ENCODE measurements around the gene CNEP1R1. TPM values are rescaled to one million over a fixed set of nuclear protein-coding genes. Genes with fewer than 3 reads are reported as not detected.

Gene CNEP1R1
- total and polyA plus RNA-seq, 2 of the 8 experiments (the other 6 are each of a cell fraction or from before 2014, with no cell fraction given) = 10.6 to 13.6 TPM

GRCh38 chr16:50025537-50025931 is 509 bp downstream of the CNEP1R1 start (continued):
- TF ChIP-seq CHD7 (IDR thresholded peaks at IDR 0.05; ENCODE audit: insufficient replicate concordance, low read length) (no peak), KDM4A (IDR thresholded peaks at IDR 0.05; ENCODE audit: low read depth, low read length, severe bottlenecking) (peak; percentile 21), BCL11A (IDR thresholded peaks at IDR 0.05; ENCODE audit: low read depth in 2 of 2, low read length in 2 of 2) (no peak), BACH1 (IDR thresholded peaks at IDR 0.05; ENCODE audit: low read length) (no peak)
- TF ChIP-seq, protein P1, sequence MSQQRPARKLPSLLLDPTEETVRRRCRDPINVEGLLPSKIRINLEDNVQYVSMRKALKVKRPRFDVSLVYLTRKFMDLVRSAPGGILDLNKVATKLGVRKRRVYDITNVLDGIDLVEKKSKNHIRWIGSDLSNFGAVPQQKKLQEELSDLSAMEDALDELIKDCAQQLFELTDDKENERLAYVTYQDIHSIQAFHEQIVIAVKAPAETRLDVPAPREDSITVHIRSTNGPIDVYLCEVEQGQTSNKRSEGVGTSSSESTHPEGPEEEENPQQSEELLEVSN (IDR thresholded peaks at IDR 0.05) = no peak
